Lower leg skin (tissue), 4 donors: ENCODE data around the gene GALNS. TPM values are rescaled to one million over a fixed set of nuclear protein-coding genes. Genes with fewer than 3 reads are reported as not detected.

Source experiments
- DNase-seq, 2 donors: peaks; one replicate each; pipeline ENCODE4 v3.0.0-alpha.2; 2019; ENCODE audit warnings: low spot score in 2 of 2
- H3K4me3 ChIP-seq: fragments of 200-600 bp; sonication (generic); 2 replicates; pipeline ENCODE4 v1.5.1; 2017; ENCODE audit warnings: mild to moderate bottlenecking, low read depth; ENCODE audit not compliant: poor library complexity, severe bottlenecking
- POLR2A ChIP-seq, 2 donors: fragments of 450-650 bp; IDR thresholded peaks; one replicate each; pipeline ENCODE4 v1.6.1; 2016 to 2017; ENCODE audit warnings: antibody characterized with exemption in 2 of 2, mild to moderate bottlenecking in 1 of 2, moderate library complexity in 1 of 2
- WGBS, 2 donors: methylation state at CpG; one replicate each; pipeline ENCODE4 v1.1.5; 2018; 5-methylcytosine and 5-hydroxymethylcytosine counted together
- intact Hi-C: fragments of 100-400 bp; cut with DNase I; formaldehyde crosslinking; loops from one replicate; pipeline ENCODE4 v1.15.0; 2023; ENCODE audit warnings: low total_unique reads
- total RNA-seq, 4 donors: library from RNA; depleted of rRNA; stranded (reverse); fragments of >200 nt; gene quantifications; one replicate each; pipeline ENCODE4 v1.1.0, GENCODE V29; 2016
- TF ChIP-seq, protein P1 (sequence below), 3 donors: fragments of 450-650 bp; IDR thresholded peaks; one replicate each; pipeline ENCODE4 v1.5.1; 2016; ENCODE audit warnings: antibody characterized with exemption in 3 of 3, mild to moderate bottlenecking in 3 of 3, moderate library complexity in 2 of 3

GALNS gene
- total RNA-seq, 4 donors from 2014 or later: 17.3 to 45.6 (median 37.3) TPM

- 68 to 73% methylated on average over 9 to 13 of the region's 13 CpGs for WGBS, 2 donors
Observed at GRCh38 chr16:88831838-88832237, 24.9 kb downstream of the GALNS start.

DNA sequence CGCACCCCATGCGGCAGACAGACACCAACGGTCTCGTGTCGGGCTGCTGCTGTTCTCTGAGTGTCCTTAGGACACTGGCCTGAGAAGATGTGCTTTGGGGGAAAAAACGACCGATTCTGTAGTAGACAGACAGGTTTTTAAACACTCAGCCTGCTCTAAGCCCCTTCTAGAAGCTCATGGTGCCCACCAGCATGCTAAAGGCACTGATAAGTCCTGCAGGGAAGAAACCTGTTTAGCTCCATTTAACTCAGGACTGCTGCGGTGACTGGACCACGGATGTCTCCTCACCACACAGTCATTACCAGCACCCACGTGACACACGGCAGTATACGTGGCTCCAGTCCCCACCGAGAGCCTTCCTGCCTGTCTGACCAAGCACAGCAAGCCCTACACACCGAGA is 26.0 kb downstream of the GALNS start:
- intact Hi-C loops: no loop called here
- 91 to 92% methylated on average over 14 of the region's 14 CpGs for WGBS, 2 donors
- DNase-seq: no peak
- TF ChIP-seq POLR2A (IDR thresholded peaks at IDR 0.05): no peak
- TF ChIP-seq, protein P1, sequence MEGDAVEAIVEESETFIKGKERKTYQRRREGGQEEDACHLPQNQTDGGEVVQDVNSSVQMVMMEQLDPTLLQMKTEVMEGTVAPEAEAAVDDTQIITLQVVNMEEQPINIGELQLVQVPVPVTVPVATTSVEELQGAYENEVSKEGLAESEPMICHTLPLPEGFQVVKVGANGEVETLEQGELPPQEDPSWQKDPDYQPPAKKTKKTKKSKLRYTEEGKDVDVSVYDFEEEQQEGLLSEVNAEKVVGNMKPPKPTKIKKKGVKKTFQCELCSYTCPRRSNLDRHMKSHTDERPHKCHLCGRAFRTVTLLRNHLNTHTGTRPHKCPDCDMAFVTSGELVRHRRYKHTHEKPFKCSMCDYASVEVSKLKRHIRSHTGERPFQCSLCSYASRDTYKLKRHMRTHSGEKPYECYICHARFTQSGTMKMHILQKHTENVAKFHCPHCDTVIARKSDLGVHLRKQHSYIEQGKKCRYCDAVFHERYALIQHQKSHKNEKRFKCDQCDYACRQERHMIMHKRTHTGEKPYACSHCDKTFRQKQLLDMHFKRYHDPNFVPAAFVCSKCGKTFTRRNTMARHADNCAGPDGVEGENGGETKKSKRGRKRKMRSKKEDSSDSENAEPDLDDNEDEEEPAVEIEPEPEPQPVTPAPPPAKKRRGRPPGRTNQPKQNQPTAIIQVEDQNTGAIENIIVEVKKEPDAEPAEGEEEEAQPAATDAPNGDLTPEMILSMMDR (IDR thresholded peaks at IDR 0.05): no peak
- H3K4me3 ChIP-seq: no peak overlapping the region

More at GRCh38 chr16:88831838-88832237, 24.9 kb downstream of the GALNS start:
- H3K4me3 ChIP-seq: no peak overlapping the region
- intact Hi-C loops: no loop called here
- DNase-seq: no peak
- TF ChIP-seq POLR2A (IDR thresholded peaks at IDR 0.05): no peak
- TF ChIP-seq, protein P1 (IDR thresholded peaks at IDR 0.05): no peak

GRCh38 chr16:88830258-88830657 is 26.5 kb downstream of the GALNS start:
- WGBS, 2 donors: 72 to 81% methylated on average over 11 of the region's 11 CpGs
- intact Hi-C loops: no loop called here
- no peak overlapping the region for H3K4me3 ChIP-seq
- no peak for DNase-seq
- TF ChIP-seq POLR2A (IDR thresholded peaks at IDR 0.05): no peak
- TF ChIP-seq, protein P1 (IDR thresholded peaks at IDR 0.05): no peak

DNA sequence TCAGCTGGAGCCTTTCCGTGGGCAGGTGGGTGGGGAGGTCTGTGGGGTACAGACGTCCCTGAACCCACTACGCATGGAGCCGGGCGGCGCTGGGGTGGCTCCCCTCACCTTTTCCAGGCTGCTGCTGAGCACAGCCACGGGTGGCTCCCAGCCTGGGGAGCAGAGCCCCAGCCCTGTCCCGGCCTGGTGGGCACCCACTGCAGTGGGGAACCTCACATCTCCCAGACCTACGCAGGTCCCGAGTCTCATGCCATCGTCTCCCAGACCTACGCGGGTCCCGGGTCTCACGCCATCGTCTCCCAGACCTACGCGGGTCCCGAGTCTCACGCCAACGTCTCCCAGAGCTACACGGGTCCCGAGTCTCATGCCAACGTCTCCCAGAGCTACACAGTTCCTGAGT is 28.0 kb downstream of the GALNS start:
- TF ChIP-seq POLR2A (IDR thresholded peaks at IDR 0.05): no peak
- TF ChIP-seq, protein P1 (IDR thresholded peaks at IDR 0.05): no peak
- WGBS, 2 donors: 84 to 85% methylated on average over 19 to 22 of the region's 24 CpGs
- no peak overlapping the region for H3K4me3 ChIP-seq
- no peak for DNase-seq
- intact Hi-C loops: no loop called here

DNA sequence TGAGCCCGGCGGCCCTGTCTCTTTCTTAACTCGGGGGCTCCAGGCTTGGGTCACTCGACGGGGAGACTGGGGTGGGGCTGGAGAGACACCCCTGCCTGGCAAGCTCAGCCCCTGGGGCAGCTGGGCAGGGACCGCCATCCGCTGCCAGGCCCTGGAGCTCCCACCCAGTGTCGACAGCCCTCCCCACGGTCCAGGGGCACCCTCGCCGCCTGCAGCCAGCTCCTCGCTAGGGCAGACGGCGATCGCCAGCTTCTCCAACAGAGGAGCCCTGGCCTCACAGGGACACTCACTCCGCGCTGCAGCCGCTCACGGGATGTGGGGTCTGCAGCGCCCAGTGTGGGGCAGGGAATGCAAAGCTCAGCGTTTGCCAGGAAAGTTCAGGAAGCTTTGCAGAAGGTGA is 29.0 kb downstream of the GALNS start:
- WGBS, 2 donors: 87 to 94% methylated on average over 15 to 18 of the region's 21 CpGs
- H3K4me3 ChIP-seq: no peak overlapping the region
- intact Hi-C loops: no loop called here
- no peak for DNase-seq
- TF ChIP-seq POLR2A (IDR thresholded peaks at IDR 0.05): no peak
- TF ChIP-seq, protein P1 (IDR thresholded peaks at IDR 0.05): no peak
